COLO668 (cell line): ENCODE measurements around the gene TERF2IP.

ENCODE experiments used
- DNase-seq: peaks from one replicate; lab custom pipeline; 2025; ENCODE audit not compliant: unreplicated experiment; lab: John Stamatoyannopoulos, UW

Gene TERF2IP

GRCh38 chr16:75635036-75635435 lies 12.5 kb upstream of the TERF2IP start:
- DNase-seq, result no peak

DNA sequence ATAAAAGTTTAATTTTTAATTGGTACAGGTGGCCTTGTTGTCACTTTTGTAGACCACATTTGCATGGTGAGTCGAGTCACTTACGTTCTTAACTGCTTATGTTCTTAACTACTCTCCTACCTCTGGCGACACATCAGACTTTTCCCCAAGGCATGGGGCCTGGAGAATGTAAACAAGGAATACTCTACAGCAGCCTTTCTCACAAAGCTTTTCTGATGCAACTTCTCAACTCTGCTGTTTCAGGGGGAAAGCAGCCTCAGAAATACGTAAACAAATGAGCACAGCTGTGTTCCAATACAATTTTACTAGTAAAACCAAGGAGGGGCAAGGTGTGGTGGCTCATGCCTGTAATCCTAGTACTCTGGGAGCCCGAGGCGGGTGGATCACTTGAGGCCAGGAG lies 7.0 kb upstream of the TERF2IP start:
- no peak for DNase-seq

DNA sequence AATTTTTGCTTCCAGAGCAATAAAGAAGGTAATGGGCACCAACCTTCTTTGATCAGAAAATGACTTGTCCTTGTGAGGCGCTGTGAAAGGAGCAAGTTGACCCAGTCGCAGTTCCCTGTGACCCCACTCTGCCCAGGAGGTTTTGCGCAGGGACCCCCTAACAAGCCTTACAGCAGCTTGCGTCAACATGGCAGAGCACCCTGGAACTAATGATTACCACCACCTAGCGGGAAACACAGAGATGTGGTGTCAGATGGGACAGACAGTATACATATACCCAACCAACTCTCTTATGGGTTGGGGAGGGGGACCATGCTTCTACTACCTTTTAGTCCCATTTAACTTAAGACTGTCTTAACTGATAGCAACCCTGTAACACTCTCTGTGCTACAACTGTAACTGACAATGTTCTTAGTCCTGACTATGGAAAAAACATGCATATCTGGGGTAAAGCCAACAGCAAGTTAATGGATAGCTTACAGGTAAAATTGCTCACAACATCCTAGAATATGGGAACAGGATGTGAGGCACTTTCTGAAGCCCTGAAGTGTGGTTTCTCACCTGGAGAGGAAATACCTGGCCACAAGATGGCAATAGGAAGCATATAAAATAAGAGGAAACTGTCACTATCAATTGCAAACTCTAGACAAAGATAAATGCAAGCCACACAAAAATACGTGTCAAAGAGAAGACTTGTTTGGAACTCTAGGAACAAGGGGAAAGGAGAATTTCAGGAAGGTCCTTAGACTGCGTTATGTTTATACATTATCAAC lies 3.1 kb upstream of the TERF2IP start:
- no peak for DNase-seq

DNA sequence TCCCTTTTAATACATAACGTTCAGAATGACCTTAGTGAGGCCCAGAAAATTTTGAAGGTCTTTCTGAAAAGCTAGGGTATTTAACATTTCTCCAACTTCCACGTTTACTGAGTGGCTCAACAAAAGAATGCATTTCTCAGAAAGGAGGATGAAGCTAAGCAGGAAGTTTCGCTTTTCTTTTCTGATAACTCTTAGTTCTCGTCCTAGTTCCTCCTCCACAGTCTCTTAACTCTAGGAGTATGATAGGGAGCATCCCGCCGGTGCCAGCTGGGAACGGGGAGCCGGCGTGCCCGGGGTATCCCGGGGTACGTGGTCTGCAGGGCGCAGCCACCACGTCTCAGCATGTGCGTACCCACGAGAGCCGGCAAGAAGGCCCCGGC lies 471 bp upstream of the TERF2IP start:
- no peak for DNase-seq

DNA sequence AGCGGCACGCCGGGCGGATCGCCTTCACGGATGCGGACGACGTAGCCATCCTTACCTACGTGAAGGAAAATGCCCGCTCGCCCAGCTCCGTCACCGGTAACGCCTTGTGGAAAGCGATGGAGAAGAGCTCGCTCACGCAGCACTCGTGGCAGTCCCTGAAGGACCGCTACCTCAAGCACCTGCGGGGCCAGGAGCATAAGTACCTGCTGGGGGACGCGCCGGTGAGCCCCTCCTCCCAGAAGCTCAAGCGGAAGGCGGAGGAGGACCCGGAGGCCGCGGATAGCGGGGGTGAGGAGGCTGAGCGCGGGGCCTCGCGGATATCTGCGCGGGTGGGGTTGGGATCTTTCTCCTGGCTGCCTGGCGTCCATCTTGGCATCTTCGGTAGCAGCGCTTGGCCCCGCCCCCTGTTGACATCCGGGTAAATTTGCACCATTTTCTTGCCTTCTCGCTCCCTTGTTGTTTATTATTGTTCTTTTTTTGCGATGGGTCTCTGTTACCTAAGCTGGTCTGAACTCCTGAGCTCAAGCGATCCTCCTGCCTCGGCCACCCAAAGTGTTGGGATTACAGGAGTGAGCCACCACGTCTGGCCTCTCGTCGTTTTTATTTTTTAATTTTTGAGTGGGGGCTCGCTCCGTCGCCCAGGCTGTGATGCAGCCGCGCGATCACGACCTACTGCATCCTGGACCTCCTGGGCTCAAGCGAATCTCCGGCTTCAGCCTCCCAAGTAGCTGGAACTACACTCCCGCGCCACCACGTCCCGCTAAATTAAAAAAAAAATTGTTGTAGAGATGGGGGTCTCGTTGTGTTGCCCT lies 898 bp downstream of the TERF2IP start:
- peak; percentile 80 for DNase-seq

- DNase-seq, result no peak
Observed at GRCh38 chr16:75653922-75654321, 6.3 kb downstream of the TERF2IP start.

- no peak for DNase-seq
Observed at GRCh38 chr16:75658175-75658574, 10.6 kb downstream of the TERF2IP start.

DNA sequence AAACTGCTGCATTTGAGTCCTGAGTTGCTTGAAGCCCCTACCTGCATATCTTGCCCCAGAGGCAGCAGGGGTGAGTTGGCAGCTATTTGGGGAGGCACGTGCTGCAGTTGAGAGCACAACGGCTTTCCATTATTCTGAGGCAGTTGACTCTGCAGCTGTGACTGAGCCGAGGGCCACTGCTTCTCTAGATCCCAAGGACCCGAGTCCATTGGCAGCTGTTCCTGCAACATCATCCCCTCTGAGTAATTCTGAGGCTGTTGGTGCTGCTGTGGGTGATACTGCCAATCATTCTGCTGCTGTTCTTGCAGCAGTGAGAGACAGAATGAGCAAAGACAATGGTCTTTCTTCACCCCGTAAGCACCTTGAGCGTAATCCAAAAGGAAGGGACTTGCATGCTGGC lies 12.7 kb downstream of the TERF2IP start:
- no peak for DNase-seq

- DNase-seq, result no peak
Observed at GRCh38 chr16:75660726-75661302, 13.2 kb downstream of the TERF2IP start.

GRCh38 chr16:75667503-75667902 lies 19.9 kb downstream of the TERF2IP start:
- DNase-seq, result no peak

- no peak for DNase-seq
Observed at GRCh38 chr16:75676909-75677308, 29.3 kb downstream of the TERF2IP start, which contains the start of gene CPHXL2. Gene CPHXL2, minus strand, starts transcription at chr16:75677009. Its CDS starts 10 bp downstream, at chr16:75676999.

GRCh38 chr16:75679366-75679765 lies 31.8 kb downstream of the TERF2IP start:
- DNase-seq, result no peak

- no peak for DNase-seq
Observed at GRCh38 chr16:75682308-75682707, 34.7 kb downstream of the TERF2IP start.

GRCh38 chr16:75687361-75687760 lies 39.8 kb downstream of the TERF2IP start:
- DNase-seq, result no peak

DNA sequence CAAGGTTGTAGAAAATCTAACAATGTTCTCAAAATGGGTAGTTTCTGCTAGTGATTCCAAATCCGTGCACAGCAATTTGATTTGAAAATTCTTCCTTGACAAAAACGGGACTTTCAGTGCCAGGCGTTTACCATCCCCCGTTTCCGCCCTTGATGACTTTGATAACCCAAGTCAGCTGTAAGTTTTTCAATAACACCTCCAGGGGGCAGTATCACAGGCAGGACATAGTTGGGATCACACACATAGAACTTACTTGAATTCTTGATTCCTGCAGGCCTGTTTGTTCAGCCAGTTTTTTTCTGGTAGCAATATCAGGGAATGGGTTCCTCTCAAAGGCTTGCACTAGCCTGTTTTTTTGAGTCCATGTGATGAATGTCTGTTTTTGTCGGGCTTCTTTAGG lies 48.1 kb downstream of the TERF2IP start:
- no peak for DNase-seq

GRCh38 chr16:75697571-75697970 lies 50.0 kb downstream of the TERF2IP start:
- DNase-seq, result no peak

GRCh38 chr16:75701361-75701760 lies 53.8 kb downstream of the TERF2IP start, which contains the start of gene DUXB:
Gene DUXB, minus strand, starts transcription at chr16:75701461. Its CDS starts 43 bp downstream, at chr16:75701418.
- no peak for DNase-seq

- no peak for DNase-seq
Observed at GRCh38 chr16:75702242-75702641, 54.7 kb downstream of the TERF2IP start.

- no peak for DNase-seq
Observed at GRCh38 chr16:75703306-75703705, 55.7 kb downstream of the TERF2IP start.
